HPDE6-E6E7 (cell line): ENCODE measurements around the gene GAB2.

Source experiments
- DNase-seq: peaks from one replicate; pipeline ENCODE4 v3.0.0; 2011; ENCODE audit warnings: missing footprints; ENCODE audit errors: extremely low spot score

The GAB2 gene

GRCh38 chr11:78400702-78401101 is 16.9 kb downstream of the GAB2 start:
- no peak for DNase-seq

DNA sequence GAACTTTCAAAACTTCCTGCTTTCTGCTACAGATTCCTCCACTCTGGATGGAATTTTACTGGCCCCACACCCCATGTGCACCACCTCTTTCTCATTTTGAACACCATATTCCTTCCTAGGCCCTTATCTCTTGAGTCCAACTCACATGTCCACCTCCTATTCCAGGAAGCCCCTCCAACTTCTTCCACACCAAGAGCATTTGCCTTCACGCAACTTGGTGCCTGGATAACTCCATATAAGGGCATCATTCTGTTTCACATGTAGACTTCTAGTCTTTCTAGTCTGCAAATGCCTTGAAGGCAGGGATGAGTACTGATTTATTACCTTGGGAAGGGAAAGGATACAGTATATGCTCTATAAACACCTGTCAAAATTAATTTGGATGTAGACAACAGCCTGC is 17.5 kb downstream of the GAB2 start:
- no peak for DNase-seq

DNA sequence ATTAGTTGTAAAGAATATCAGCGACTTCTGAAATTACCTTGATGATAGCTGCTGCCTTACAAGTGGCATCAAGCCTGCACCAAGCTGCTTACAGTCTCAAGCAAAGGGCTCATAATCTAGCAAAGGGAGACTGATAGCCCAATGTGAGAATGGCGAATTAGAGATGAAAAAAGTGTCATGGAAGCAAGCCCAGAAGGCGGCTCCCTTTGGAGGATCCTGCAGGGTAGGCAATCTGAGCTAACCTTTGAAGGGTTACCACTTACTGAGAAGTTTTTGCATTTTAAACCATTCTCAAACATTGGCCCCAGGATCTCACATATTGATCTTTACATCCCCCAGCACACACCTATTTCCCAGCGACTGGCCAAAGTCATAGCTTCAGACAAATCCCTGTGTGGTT is 18.5 kb downstream of the GAB2 start:
- DNase-seq = no peak

- no peak for DNase-seq
These were observed 18.9 kb downstream of the GAB2 start for GRCh38 chr11:78398715-78399114.

DNA sequence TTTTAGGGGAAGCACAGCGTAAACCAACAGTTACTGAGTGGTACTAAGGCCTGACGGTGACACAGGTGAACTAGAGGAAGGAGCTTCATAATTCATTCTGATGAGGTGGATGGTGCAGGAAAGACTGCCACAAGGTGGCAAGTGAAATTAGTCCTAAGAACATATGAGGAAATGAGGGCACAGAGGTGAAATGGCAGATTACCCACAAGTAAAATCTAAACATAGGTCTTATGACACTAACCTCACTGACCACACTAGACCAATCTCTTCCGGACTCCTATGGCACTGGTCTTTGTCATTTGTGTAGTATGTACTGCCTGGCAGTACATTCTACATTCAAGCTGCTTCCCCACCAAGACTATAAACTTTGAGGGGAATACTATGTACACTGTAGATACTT is 20.2 kb downstream of the GAB2 start:
- no peak for DNase-seq

- no peak for DNase-seq
These were observed 22.0 kb downstream of the GAB2 start for GRCh38 chr11:78395597-78395996.

GRCh38 chr11:78392854-78393253 is 24.8 kb downstream of the GAB2 start:
- no peak for DNase-seq

- DNase-seq = no peak
These were observed 26.2 kb downstream of the GAB2 start for GRCh38 chr11:78391424-78391823.

- DNase-seq = no peak
These were observed 26.8 kb downstream of the GAB2 start for GRCh38 chr11:78390809-78391208.

- no peak for DNase-seq
These were observed 31.2 kb downstream of the GAB2 start for GRCh38 chr11:78386215-78386941.

GRCh38 chr11:78385205-78385604 is 32.4 kb downstream of the GAB2 start:
- no peak for DNase-seq

DNA sequence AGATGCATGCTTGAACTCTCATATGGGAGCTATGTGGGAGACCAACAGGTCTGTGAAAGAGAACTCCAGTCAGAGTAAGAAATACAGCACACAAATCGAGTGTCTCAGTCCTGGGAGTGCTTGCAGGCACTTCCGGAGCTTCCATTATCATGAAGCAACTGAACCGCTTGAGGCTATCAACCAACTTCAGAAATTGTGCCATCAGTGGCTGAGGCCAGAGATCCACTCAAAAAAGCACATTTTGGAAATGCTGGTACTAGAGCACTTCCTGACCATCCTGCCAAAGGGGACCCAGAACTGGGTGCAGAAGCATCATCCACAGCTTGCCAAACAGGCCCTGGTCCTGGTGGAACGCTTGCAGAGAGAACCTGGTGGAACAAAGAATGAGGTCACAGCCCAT is 33.4 kb downstream of the GAB2 start:
- no peak for DNase-seq

GRCh38 chr11:78381865-78382264 is 35.8 kb downstream of the GAB2 start:
- DNase-seq = no peak

DNA sequence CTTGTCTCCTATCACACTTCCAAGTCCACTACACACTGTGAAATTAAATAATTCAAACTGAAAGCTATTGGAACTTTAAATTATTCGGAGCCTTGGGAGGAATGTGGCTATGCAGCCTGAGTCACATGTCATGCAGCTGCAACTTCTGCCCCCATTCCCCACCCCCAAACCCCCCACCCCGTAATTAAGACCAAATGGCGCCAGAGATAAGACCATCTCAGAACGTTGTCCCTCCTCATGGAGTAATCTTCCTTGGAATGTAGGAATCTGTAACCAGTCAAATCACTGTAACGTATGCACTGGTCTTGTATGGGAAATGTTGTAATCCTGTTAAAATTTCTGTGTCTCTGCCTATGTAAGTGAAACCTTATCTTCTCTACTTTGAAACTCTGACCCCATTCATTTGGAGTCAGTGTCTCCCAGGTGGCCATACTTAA is 37.0 kb downstream of the GAB2 start:
- DNase-seq = no peak

DNA sequence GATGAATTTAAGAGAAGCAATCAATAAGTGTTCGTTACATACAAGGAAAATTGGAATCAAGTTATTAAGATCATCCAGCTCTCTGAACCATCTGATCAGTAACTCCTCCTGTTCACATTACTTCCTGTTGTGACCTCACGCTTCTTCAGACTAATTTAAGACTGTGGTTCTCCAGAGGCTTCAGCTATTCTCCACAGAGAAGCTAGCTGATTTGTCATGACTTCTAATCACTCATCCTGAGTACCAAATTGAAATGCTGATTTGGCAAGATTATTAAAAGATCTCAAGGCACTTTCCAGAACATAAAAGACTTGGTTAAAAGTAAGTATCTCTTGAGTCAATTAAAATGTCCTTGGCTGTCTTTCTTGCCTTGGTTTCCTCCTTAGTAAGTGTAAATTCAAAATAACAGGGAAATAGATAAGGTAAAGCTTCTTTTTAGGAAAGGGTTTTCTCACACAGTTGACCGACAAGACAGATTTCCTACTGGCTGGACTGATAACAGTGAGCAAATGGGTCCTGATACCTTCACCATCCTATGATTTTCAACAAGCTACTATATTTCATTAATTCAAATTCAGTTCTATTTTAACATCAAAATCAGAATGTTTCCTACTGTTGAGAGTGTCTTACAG is 38.5 kb downstream of the GAB2 start:
- no peak for DNase-seq

- DNase-seq = no peak
These were observed 39.8 kb downstream of the GAB2 start for GRCh38 chr11:78377625-78378418.

DNA sequence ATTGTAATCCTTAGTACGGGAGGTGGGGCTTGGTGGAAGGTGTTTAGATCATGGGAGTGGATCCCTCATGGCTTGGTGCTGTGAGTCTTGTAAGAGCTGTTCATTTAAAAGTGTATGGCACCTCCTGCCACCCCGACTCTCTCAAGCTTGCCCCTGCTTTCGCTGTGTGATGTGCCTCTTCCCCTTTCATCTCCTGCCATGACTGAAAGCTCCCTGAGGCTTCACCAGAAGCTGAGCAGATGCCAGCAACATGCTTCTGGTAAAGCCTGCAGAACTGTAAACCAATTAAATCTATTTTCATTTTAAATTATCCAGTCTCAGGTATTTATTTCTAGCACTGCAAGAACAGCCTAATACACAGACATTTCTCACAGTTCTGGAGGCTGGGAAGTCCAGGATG is 40.8 kb downstream of the GAB2 start:
- no peak for DNase-seq

- no peak for DNase-seq
These were observed 42.7 kb downstream of the GAB2 start for GRCh38 chr11:78374917-78375316.

DNA sequence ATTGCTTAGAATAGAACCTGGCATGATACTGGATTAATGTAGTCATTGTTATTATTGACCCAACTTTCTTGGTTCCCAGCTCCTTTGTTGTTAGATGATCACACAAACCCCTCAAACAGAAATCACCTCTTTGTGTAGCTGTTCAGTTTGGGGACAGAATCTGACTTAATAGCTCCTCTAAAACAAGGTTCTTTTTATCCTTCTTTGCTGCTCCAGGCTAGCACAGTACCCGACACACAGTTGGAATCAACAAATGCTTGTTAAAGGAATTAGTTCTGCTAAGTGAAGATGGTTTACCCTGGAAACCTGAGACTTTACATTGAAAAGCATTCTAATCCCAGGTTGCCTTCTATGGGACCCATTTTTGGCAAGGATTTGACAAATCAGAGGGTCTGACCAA is 43.9 kb downstream of the GAB2 start:
- DNase-seq = no peak

DNA sequence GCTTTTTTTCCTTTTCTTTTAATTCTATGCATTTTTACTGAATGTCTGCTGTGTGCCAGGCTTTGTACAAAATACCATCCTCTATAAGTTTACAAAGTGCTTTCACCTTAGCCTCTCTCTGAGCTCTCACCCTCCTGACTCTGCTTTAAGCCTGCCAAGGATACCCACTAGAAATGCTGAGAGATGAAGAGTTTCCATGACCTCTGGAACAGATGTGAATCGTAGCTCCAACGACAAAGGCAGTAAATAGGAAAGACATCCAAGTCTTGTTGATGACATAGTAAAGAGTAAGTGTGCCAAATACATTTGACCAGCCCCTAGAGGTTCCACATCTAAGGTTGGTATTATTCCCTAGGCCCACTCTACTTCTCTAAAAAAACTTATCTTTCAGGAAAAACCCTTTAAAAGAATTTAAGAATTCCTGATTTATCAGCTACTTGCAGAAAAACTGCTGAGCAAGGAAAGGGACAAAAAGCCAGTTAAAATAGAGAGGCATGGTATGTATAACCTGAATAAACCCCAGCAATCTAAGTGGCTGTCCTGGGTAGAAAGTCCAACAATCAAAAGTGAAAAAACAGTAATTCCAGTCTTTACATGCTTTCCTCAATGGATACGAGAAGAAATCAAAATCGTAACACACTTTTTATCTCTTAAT is 45.4 kb downstream of the GAB2 start:
- DNase-seq = no peak

GRCh38 chr11:78371221-78371891 is 46.3 kb downstream of the GAB2 start:
- DNase-seq = no peak
